GM06990 (cell line): Measurements from ENCODE around the gene CCDC124.
"Not testable (repeated sequence)": the region's sequence is repeated elsewhere in the genome, so short reads cannot be mapped to it uniquely, and the experiment has no call there.

Source experiments
- DNase-seq: peaks from one replicate; pipeline ENCODE4 v3.0.0-alpha.2; 2011; ENCODE audit not compliant: insufficient read length; ENCODE audit errors: extremely low read depth
- H3K27me3 ChIP-seq: replicated peaks from 2 replicates; pipeline ENCODE4 v1.6.0; 2011; ENCODE audit warnings: low read length; ENCODE audit not compliant: control insufficient read depth, insufficient read depth
- H3K36me3 ChIP-seq: 2 replicates; pipeline ENCODE4 v1.5.1; 2011; ENCODE audit warnings: low read length; ENCODE audit not compliant: control insufficient read depth, insufficient read depth
- H3K4me3 ChIP-seq: replicated peaks from 2 replicates; pipeline ENCODE4 v1.5.1; 2011; ENCODE audit warnings: low read depth, mild to moderate bottlenecking, control low read depth, low read length
- TF ChIP-seq, protein P1 (sequence below): IDR thresholded peaks from 2 replicates; pipeline ENCODE4 v1.5.1; 2011; ENCODE audit warnings: low read length, control low read depth, mild to moderate bottlenecking, inconsistent platforms; ENCODE audit not compliant: insufficient read depth, poor library complexity, severe bottlenecking

Gene CCDC124, protein sequence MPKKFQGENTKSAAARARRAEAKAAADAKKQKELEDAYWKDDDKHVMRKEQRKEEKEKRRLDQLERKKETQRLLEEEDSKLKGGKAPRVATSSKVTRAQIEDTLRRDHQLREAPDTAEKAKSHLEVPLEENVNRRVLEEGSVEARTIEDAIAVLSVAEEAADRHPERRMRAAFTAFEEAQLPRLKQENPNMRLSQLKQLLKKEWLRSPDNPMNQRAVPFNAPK

DNA sequence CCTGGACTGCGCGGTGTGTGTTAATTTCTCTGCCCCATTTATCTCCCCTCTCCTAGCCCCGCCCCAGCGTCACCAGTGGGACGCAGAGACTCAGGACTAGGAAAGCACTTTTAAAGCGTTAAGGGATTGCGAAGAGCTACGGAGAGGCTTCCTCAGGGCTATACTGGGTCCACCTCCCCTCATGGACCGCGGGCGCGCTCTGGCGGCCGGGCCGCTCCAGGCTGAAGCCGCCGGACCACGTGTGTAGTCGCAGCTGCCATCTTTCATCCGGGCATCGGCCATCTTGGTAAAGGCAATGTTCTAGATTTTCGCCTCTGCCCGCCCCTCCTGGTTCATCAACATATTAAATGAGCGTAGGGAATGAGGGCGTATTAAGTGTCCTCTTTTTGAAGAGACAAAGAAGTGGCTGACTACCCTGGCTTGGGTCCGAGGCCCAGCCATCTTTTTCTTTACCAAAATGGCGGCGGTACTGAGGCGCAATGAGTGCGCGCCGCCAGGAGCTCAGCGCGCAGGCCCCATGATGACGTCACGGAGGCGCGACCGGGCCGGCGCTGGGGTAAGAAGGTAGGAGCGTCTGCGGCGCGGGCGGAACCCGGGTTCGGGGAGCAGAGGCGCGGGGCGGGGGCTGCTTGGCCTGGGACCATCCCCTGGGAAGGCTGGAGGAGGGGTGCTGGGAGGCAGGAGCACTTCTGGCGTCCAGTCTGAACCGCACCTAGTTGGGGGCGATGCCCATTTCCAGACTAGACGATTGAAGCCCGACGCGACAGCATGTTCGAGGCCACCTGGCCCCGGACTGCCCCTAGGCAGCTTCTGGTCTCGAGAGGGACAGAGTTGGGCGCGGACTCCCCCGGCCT is at the start of gene CCDC124:
TSS of gene CCDC124 (plus strand) at position 531 of the 854 bp plus-strand sequence. CDS start 3,406 bp downstream, outside the sequence.
- TF ChIP-seq, protein P1, sequence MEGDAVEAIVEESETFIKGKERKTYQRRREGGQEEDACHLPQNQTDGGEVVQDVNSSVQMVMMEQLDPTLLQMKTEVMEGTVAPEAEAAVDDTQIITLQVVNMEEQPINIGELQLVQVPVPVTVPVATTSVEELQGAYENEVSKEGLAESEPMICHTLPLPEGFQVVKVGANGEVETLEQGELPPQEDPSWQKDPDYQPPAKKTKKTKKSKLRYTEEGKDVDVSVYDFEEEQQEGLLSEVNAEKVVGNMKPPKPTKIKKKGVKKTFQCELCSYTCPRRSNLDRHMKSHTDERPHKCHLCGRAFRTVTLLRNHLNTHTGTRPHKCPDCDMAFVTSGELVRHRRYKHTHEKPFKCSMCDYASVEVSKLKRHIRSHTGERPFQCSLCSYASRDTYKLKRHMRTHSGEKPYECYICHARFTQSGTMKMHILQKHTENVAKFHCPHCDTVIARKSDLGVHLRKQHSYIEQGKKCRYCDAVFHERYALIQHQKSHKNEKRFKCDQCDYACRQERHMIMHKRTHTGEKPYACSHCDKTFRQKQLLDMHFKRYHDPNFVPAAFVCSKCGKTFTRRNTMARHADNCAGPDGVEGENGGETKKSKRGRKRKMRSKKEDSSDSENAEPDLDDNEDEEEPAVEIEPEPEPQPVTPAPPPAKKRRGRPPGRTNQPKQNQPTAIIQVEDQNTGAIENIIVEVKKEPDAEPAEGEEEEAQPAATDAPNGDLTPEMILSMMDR = peak; percentile 99

GRCh38 chr19:17883627-17884410 is 49.0 kb upstream of the CCDC124 start:
- TF ChIP-seq, protein P1 = no peak
- Histone ChIP-seq H3K27me3 (no peaks in the 10 kb centered on the region), H3K4me3 (no peak overlapping the region), H3K36me3 (no peaks in the 10 kb centered on the region)
- no peak for DNase-seq

More for the DNA sequence above, at the start of gene CCDC124:
- H3K4me3 ChIP-seq = peak within 1 kb of the TSS; percentile 89
- H3K27me3 ChIP-seq = no peaks in the 10 kb centered on the region
- DNase-seq = peak; percentile 99
- H3K36me3 ChIP-seq = peaks cover 2% of the 10 kb centered on the region; the same call in 1 of the 2 replicates

DNA sequence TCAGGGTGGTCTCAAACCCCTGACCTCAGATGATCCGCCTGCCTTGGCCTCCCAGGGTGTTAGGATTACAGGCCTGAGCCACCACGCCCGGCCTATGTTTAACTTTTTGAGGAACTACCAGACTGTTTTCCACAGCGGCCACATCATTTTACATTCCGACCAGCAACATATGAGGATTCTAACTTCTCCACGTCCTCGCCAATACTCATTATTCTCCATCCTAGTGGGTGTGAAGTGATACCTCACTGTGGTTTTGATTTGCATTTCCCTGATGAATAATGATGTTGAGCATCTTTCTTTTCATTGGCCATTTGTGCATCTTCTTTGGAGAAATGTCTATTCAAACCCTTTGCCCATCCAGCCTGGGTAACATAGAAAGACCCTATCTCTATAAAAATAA is 46.3 kb upstream of the CCDC124 start:
- no peak for DNase-seq
- TF ChIP-seq, protein P1 = no peak

DNA sequence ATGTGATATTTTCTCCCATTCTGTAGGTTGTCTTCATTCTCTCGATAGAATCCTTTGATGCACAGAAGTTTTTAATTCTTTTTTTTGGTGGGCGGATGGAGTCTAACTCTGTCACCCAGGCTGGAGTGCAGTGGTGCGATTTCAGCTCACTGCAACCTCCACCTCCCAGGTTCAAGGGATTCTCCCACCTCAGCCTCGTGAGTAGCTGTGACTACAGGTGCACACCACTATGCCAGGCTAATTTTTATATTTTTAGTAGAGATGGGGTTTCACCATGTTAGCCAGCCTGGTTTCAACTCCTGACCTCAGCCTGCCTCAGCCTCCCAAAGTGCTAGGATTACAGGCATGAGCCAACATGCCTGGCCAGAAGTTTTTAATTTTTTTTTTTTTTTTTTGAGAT is 45.6 kb upstream of the CCDC124 start:
- DNase-seq, H3K4me3 ChIP-seq, H3K36me3 ChIP-seq, H3K27me3 ChIP-seq: not testable (repeated sequence)

More for the DNA sequence above, 46.3 kb upstream of the CCDC124 start:
- Histone ChIP-seq H3K36me3 (no peaks in the 10 kb centered on the region), H3K27me3 (no peaks in the 10 kb centered on the region), H3K4me3 (no peak overlapping the region)

DNA sequence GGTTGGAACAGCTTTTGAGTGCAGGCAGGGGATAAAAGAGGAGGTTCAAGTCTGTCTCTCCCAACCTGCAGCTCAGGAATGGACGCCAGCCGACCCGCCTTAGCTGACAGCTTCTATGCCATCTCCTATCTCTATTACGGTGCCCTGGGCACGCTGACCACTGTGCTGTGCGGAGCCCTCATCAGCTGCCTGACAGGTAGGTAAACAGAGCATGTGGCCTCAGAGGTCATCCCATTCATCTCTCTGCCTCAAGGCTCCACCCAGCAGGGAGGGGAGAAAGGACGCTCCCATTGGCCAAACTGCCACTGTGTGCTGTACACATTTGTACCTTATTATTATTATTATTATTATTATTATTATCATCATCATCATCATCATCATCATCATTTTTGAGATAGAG is 44.6 kb upstream of the CCDC124 start:
- TF ChIP-seq, protein P1 = no peak
- DNase-seq = no peak
- Histone ChIP-seq H3K27me3 (no peaks in the 10 kb centered on the region), H3K36me3 (no peaks in the 10 kb centered on the region), H3K4me3 (no peak overlapping the region)

- no peak overlapping the region for H3K4me3 ChIP-seq
- H3K27me3 ChIP-seq = no peaks in the 10 kb centered on the region
- no peaks in the 10 kb centered on the region for H3K36me3 ChIP-seq
- TF ChIP-seq, protein P1 = no peak
- DNase-seq = no peak
Observed at GRCh38 chr19:17889609-17890214, 43.1 kb upstream of the CCDC124 start.
